HG03066 (cell line): ENCODE measurements around the gene CNKSR3.
A peak's percentile ranks its signal among the peaks of the same experiment; 100 is the strongest.

Experiments used
- ATAC-seq: cut with Tn5 transposase; IDR thresholded peaks from one replicate; pipeline ENCODE4 v1.9.1; 2021; ENCODE audit warnings: low read depth; ENCODE audit not compliant: unreplicated experiment

CNKSR3 gene

DNA sequence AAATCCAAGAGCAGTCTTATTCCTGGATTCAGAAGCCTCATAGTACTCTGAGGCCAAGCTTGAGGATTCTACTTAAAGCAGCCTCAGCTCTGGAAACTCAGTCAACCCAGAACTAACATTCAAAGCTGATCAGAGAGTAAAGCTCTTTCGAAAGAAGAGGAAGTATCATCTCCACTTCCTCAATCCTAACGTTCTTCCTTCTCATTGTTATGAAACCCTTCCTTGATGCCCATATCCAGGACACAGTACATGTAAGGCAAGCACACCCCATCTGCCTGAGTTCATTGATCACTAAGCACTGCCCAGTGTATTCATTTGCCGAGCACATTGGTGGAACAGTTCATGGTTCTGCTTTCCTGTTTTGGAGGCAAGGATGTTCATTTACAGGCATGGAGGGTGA is 153.8 kb downstream of the CNKSR3 start, which contains the start of gene IPCEF1:
Gene IPCEF1 (minus strand): TSS at position 114 of the 400 bp plus-strand sequence. CDS start 90,856 bp downstream, outside the sequence.
- peak; percentile 18 for ATAC-seq

DNA sequence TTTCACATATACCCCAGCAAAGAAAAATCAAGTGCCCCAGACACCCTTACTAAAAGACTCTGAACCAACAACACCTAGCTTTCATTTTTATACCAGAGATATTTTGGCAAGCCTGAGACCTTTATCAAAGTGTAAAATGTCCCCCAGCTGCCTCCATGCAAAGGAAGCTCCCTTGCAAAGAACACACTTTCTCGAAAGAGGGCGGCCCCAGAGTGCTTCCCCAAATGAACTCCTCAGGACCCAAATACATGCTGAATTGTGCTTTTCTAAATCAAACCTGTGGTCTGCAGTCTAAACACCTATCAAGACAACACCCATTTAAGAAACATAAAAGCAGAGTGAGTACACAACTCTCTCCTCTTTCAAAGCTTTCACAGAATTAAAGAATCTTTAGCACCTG is 154.4 kb downstream of the CNKSR3 start:
- no peak for ATAC-seq

DNA sequence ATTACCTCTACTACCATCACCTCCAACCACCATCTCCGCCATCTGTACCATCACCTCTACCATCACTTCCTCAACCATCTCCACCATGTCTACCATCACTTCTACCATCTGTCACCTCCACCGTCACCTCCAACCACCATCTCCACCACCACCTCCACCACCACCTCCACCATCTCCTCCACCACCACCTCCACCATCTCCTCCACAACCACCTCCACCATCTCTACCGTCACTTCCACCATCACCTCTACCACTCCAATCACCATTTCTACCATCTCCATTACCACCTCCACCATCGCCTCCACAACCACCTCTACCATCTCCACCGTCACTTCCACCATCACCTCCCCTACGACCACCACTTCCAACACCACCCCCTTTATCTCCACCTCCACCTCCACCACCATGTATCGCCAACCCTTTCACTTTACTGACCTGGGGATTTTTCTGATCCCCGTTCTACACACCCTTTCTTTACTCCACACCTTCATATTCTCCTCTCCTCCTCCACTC is 156.2 kb downstream of the CNKSR3 start:
- no peak for ATAC-seq

DNA sequence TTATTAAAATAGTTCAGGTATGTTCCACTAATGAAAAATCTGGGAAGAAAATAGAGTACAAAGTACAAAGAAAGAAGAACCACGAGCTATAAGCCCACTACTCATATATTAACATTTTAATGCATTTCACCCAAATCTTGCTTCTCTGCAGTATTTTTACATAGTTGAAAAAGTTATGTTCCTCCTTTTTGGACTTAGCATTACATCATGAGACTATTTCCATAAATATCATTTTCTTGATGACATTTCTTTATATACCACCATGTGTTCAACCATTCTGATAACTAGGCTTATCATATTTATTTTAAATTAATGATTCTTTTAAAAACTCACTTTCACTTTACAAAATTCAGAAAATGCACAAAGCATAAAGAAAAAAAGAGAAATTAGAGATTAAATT is 156.9 kb downstream of the CNKSR3 start:
- no peak for ATAC-seq

DNA sequence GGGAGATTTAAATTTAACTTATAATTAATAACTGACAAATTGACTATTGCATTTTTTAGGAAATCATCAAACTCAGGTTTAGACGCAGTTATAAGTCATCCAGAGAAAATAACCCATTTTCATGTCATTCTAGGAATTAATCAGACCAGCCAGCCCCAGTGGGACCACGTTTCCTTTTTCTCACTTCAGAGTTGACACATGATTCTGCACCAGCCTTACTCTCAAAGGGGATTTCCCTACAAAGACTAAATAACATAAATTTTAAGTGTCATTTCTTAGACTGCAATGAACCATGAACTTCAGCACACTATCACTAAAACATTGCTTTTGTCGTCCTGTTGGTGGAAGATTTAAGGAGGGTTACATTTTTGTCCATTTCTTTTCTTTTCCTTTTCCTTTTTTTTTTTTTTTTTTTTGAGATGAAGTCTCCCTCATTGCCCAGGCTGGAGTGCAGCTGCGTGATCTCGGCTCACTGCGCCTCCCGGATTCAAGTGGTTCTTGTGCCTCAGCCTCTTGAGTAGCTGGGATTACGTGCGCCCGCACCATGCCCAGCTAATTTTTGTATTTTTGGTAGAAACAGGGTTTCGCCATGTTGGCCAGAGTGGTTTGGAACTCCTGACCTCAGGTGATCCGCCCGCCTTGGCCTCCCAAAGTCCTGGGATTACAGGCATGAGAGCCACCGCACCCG is 157.4 kb downstream of the CNKSR3 start:
- ATAC-seq = peak; percentile 55

DNA sequence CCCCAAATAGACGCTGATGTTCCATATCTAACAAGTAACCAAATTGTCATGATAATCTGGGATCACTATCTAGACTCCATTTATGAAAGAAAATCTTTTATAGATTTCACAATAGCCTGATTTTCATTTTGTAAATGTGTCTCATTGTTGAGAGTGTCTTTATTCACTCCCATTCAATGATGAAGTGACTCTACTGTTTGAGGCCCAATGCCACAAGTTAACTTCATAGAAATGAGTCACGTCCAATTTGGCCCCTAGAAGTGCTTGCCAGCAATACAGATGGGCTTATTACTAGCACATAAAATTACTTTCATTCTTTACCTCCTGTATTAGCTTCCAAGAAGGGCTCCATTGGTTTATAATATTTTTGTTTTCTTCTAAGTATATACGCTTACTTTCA is 160.2 kb downstream of the CNKSR3 start:
- no peak for ATAC-seq

DNA sequence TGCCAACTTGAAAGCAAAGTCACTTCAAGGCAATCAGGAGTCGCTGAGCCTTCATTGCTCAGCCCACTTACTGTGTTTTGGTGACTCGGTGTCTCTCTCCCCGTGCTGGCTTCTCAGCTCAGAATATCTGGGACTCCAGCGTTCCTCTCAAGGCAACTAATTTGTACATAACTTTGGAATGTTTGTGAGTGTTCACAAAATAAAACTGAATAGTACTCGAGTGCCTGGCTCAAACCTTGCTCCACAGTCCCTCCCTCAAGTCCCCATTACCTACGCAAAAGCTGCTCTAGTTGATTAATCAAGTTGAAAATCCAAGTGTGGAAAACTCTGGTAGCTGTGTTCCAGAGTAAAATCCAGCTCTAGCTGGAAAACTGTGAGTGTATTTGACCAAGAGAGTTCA is 162.5 kb downstream of the CNKSR3 start:
- ATAC-seq = no peak

DNA sequence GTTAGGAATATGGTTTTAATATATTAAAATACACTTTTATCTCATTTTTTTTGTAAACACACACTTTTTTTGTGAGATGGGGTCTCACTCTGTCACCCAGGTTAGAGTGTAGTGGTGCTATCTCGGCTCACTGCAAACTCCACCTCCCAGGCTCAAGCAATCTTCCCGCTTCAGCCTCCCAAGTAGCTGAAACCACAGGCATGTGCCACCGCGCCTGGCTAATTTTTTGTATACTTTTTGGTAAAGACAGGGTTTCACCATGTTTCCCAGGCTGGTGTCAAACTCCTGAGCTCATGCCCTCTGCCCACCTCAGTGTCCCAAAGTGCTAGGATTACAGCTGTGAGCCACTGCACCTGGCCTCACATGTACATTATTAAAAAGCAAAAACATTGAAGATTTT is 164.7 kb downstream of the CNKSR3 start:
- no peak for ATAC-seq

DNA sequence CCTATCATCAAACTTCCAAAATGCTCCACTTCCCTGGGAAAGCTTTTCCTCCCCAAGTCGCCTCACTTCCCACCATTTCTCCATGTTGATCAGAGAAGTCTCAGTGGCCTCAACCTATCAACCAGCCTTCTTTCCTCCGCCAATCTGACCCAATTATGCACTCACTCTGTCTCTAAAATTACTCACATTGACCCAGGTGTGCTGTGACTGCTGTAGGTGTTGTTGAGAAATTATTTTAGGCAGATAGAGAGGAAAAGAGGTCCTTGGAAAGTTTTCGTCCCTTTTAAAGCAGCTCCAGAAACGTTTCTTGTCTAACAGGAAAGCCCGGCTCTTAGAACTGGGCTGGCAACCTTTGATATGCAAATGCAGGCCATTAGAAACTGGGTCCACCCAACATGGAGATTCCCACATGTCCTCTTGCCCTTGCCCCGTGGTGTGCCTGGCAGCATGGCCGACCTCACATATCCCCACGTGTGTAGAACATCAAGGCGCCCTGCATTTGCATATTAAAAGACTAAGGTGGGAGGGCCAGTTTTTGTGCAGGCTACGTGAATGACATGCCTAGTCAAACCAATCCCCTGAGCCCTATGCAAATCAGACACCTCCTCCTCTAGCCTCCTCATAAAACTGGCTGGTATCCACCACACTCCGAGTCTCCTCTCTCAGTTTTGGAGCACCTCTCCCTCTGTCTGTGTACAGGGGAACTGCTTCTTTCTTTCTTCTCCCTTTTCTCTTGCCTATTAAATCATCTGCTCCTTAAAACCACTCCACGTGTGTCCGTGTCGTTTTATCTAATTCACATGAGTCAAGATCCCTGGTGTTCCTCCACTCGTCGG is 166.8 kb downstream of the CNKSR3 start:
- no peak for ATAC-seq

DNA sequence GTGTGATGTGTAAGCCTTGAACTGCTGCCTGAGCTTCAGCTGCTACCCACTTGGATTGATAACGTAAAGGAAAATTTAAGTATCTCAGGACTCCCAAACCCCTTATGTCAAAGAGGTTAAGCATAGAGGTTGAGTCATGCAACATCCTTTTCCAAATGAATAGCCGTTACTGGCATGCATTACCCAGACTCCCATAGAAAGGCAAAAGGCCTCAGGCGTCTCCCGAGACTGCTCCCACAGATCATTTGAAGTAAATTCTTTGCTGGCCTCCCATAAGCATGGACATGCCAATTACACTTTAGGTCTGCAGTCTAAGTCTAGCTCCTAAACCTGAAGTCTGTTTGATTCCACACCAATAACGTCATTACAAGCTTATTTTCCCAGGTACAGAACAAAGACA is 168.6 kb downstream of the CNKSR3 start:
- no peak for ATAC-seq

DNA sequence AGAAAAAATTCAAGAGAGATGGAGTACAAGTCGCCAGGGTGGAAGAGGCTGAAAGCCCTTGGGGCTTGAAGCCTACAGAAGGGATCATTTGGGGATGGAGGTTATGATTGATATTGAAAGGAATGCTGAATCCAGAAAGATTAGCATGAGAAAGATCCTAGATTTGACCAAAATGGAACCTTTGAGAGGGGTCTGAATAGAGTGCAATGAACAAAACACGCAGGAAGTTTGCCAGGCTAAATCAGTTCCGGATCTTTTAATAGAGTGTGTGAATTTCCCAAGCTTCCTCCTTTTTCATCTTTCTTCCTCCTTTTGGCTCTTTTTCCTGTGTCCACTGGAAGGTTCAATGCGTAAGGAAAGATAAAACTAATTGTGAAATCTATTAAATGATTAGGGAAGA is 169.1 kb downstream of the CNKSR3 start:
- ATAC-seq = no peak
